Ovary (tissue), 3 donors: ENCODE measurements around the gene HAPLN2.

ENCODE experiments used
- CTCF ChIP-seq, 3 donors: fragments of 450-650 bp in 2 of 3; fragments of 200-600 bp in 1 of 3; IDR thresholded peaks; one replicate each; pipeline versions ENCODE4 v1.5.1 to v1.8.0; 2016 to 2022; ENCODE audit warnings: antibody characterized with exemption in 3 of 3, mild to moderate bottlenecking in 1 of 3
- EP300 ChIP-seq: sonication (generic); formaldehyde crosslinking; IDR thresholded peaks from one replicate; pipeline ENCODE4 v1.6.1; 2017; ENCODE audit warnings: antibody characterized with exemption
- donor health status: DM: no; HTN: no; CAD: no.

- no peak for TF ChIP-seq EP300
- TF ChIP-seq CTCF (IDR thresholded peaks at IDR 0.05), result no peak
These were observed 6.8 kb downstream of the HAPLN2 start for GRCh38 chr1:156626079-156626438.
